HG02588 (cell line): Measurements from ENCODE around the gene CALM3.

Source experiments
- ATAC-seq: cut with Tn5 transposase; IDR thresholded peaks from one replicate; pipeline ENCODE4 v1.9.1; 2021; ENCODE audit warnings: mild to moderate bottlenecking, moderate library complexity; ENCODE audit not compliant: unreplicated experiment

Gene CALM3

DNA sequence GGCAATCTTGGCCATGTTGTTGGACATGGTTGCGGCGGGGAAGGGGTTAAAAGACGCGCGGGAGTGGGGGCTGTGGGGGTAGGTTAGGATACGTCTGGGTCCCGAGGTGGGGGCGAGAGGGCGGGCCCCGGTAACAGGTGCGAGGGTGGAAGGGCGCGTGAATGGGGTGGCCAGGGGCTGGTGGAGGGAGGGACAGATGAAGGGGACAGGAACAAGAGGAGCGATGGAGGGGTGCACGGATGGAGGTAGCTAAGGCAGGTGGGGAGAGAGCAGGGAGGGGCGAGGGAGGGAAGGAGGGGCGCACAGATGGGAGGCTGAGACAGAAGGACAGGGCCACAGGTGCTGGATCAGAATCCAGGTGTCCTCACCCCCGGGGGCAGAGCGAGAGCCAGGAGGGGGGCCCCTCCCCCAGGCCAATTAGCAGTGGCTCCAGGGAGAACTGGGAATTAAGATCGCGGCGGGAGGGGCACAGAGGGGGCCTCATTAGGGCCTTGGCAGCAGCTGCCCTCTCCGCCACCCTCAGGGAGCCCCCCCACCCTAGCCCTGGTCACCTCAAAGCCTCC is 33.6 kb downstream of the CALM3 start:
- ATAC-seq: no peak

DNA sequence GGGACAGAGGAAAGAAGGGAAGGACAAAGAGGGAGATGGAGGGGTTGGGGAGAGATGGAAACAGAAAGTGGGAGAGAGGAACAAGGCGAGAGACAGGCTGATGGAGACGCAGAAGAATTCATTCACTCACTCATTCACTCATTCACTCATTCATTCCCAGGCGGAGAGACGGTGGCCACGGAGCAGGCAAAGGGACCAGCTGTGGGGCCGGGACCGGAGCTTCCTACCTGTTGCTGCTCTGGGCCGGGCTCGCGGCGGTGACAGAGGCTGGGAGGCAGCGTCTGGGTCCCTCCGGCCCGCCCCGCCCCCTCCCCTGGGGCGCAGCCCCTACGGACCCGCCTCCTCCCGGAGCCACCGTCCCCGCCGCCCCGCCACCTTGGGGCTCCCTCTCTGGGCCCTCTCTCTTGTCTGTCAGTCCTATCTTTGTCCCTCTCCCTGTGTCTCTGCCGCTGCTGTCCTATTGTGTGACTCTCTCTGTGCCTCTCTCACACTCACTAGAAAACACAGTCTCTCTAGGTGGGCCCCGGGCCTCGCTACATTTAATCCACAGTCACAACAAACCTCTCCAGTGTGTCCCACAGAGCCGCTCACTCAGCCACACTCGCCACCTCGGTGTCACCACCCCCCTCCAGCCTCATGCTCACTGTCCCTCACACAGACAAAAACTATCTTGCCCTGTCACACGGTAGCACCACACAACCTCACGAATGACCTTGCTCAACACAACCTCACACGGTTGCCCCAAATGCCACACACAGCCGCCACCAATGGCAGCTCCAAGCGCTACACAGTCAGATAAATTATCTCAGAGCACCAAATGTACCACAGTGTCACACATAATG is 35.0 kb downstream of the CALM3 start, which contains the start of gene GNG8:
GNG8 (minus strand) TSS at position 283 of the 842 bp plus-strand sequence. CDS start 1,520 bp downstream, outside the sequence.
- no peak for ATAC-seq

DNA sequence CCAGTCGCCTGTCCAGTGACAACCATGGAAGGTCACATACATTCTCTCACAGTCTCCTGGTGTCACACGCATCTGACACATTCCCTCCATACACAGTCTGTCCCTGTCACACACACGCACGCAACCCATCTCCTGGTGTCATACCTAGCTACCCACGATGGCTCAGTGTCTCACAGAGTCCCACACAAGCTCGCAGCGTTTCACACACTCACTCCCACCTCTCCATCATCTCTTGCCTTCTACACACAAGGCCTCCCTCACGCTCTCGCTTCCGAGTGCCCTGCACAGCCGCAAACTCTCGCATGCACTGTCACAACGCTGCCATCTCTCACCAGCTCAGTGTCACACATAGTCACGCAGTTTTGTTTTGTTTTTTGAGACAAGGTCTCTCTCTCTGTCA is 36.1 kb downstream of the CALM3 start:
- ATAC-seq: no peak

DNA sequence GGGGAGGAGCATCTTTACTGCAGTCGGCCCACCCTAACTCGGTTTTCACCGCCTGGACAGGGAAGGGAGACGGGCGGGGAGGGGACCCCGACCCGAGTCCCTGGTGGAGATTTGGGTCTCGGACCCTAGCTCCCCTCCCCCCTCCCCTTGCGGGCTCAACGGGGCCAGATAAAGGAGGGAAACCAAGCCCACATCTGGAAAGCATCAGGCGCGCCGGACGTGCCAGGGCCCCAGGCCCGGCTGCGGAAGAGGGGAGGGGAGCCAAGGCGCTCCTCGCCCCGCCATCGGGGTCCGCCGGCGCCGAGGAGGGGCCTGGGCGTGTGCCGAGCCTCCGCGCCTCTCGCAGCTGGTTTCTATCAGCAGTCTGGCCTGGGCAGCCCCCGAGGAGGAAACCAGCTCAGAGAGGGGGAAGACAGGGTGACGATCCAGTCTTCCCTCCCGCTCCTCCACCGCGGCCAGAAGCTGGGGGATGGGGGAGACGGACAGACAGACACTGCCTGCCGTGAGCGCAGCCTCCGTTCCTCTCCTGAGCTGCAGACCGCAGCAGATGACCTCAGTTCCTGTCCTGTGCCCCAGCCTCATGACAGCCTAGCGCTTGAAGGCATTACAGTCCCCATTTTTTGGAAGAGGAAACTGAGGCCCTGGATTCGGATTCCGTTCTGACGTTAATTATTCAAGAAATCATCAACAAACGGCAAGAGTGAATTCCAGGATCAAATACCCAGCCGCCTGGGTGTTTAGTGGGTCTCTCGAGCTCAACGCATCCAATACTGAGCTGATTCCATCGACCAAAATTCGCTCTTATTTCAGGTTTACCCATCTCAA is 38.4 kb downstream of the CALM3 start:
- no peak for ATAC-seq

DNA sequence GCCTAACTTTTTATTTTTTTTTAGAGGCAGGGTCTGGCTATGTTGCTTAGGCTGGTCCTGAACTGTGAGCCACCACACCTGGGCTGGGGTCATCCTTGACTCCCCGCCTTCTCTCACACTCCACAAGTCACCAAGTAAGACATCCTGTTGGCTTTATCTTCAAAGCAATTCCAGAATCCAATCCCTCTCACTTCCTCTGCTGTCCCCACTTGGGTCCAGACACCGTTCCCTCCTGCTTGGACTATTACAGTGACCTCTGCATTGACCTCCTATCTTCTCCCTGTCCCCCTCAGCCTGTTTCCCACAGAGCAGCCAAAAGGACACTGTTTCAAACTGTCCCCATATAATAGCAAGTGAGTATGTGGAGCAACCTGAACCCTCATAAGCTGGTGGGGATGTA is 39.5 kb downstream of the CALM3 start:
- ATAC-seq: no peak

DNA sequence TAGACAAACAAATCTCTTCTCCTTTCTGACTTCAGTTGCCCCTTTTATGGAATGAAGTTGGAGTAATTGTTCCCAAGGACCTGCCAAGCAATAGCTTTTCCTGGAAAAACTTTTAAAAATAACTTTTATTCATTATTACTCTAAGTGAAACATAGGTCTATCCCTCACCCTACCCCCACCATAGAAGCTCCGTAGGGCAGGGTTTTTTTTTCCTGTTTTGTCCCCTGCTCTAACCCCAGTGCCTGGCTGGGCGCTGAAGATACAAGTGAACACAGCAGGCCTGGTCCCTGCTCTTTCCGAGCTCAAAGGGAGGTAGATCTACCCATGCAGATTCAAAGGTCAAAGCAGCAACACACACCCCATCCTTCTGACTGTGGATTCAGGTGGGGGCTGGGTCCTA is 43.6 kb downstream of the CALM3 start:
- ATAC-seq: no peak

DNA sequence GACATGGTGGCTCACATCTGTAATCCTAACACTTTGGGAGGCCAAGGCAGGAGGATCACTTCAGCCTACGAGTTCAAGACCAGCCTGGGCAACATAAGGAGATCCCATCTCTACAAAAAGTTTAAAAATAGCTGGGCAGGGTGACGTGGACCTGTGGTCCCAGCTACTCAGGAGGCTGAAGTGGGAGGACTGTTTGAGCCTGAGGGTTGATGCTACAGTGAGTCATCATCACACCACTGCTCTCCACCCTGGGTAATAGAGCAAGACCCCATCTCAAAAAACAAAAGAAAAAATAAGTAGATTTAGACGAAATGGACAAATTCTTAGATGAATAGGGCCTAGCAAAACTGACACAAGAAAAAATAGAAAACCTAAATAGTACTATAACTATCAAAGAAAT is 45.3 kb downstream of the CALM3 start:
- ATAC-seq: no peak

DNA sequence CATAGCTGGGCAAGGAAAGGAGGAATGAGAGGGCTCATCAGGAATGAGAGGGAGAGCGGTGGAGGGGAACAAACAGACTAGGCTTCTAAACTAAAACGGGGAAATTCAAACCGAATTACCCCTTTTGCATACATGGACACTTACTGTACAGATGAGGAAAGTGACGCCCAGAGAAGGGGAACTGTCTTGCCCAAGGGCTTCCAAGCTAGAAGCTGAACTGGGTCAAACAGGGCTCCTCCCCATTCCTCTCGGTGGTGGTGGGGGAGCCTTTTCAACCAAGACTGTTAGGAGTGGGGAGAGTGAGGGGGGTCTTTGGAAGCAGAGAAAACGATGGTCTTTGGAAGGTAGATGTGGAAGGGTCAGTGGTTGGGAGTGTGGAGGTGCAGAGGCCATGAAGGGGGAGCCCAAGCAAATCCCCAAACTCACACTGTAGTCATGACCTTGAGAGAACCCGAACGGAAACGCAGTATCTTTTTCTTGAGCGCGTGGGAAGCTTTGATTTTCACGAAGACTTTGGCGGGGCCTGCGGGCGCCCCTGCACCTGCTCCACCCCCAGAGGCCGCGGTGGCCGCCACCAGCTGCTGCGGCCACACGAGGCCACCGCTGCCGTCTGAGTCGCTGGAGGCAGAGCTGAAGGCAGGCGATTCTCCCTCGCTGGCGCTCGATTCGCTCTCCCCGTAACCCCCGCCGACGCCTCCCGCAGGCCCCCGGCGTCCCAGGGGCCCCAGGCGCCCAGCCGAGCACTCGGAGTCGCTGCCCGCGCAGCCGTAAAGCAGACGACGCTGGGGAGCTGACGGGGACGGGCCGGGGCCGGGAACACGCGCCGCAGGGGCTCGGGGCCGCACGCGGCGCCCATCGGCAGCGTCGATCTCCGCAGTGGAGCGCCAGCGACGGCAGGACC is 47.2 kb downstream of the CALM3 start:
- no peak for ATAC-seq

DNA sequence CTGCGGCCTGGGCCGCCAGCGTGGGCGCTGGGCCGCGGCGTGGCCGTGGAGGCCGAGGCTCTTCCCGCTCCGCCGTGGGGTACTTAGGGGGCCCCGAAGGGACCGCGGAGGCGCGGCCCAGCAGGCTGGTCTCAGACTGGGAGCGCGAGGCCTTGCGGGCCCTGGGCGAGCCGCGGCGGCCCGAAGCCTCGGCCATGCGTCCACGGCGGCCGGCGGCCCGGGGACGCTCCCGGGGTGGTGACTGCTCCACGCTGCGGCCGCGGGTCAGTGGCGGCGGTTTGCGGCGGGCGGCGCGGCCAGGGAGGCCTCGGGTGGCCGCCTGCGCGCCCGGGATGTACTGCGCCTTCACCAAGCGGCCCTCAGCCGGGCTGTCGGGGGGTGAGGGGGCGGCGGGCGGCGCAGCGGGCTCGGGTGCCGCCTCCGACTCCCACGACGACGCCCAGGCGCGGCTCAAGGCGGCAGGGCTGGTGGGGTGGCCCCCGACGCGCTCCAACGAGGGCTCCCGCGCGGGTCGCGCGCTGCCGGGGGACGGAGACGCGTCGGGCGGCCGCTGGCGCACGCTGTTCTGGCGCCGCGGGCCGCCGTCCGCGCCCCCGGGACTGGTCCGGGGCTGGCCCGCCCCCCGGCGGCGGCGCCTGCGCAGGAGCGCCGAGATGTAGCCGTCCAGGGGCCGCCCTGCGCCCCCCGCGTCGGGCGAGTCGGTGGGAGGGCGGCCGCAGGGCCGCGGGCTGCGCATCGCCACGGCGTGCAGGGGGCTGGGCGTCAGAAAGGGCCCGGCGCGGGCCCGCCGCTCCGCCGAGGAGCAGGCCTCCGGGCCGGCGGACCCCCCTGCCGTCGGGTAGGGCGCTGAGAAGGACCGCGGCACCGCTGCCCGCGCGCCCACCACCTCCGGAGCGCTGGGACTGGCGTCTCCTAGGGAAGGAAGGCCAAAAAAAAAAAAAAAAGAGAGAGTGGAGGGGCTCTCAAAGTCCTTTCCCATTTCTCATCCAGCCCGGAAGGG is 48.1 kb downstream of the CALM3 start:
- no peak for ATAC-seq

DNA sequence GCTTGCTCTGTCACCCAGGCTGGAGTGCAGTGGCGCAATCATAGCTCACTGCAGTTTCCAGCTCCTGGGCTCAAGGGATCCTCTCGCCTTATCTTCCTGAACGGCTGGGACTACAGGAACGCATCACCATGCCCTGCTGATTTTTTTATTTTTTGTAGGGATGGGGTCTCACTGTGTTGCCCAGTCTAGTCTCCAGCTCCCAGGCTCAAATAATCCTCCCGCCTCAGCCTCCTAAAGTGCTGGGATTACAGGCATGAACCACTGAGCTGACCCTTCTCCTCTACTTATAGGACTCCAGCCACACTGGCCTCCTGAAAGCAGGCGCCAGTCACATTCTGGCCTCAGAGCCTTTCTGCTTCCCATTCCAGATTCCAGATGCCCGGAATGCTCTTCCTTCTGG is 49.3 kb downstream of the CALM3 start:
- ATAC-seq: no peak

DNA sequence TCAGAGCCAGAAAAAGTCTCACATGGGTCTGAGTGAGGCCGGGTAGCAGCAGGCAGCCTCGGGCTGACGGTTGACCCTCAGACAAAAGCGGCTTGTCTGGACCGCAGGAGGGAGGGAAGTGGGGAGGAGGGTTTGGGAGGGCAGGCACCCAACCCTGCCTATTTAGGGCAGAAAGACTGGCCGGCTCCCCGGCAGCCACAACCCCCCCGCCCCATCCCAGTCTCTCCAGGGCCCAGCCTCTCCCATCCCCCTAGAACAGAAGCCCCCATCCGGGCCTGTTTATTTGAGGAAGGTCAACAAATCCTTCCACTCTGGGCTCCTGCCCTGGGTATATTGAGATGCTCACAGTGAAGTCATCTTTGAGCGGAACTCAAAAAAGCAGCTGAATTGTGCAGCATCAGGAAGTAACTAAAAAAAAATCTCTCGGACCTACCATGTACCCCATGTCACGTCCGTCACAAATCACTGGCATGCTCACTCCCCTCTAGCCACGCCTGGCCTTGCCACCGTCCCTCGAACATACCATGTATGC is 53.6 kb downstream of the CALM3 start:
- no peak for ATAC-seq

DNA sequence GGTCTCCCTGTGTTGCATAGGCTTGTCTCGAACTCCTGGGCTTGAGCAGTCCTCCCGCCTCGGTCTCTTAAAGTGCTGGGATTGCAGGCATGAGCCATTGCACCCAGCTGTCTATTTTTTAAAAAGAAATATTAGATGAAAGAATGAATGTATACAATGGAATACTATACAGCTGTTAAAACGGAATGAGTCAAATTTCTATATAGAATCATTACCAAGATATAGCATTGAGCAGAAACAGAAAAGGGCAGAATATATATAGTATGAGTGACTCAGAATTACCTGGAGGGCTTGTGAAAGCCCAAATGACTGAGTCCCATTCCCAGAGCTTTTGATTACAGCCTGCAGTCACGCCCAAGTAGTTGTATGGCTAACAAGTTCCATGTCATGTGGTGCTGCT is 55.4 kb downstream of the CALM3 start:
- ATAC-seq: no peak

DNA sequence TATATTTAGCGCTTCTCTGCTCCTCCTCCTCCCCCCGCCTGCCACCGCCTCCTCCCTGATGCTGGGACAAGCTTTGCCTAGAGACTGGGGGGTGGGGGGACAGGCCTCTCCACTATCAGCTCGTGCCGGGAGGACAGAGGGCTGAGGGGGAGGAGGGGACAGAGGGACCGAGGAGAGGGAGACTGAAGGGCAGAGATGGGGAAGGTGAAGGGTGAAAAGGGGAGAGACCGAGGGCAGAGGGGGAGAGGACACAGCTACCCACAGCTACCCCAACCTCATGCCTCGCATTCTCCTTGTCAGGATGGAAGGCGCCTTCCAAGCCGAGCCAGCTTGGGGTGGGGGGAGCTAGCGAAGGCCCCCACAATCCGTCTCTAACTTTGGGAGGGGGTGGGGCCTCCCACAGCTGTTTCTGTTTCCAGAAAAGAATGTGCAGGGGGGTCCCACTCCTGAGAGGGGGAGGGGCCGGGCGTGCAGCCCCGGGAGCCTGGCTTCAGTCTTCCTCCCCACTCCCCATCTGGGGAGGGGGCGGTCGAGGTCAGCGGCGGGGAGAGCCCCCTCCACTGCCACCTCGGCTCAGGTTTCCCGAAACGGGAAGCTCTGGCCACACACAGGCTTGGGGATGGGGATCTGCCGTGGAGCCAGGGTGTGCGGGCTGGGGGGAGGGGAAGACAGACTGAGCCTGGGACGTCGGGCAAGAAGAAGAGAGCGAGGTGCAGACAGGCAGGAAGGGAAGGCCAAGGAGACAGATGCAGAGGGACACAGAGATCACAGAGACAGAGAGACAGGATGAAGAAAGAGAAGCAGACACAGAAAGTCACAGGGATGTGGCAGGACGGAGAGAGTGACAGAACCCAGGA is 58.2 kb downstream of the CALM3 start:
- no peak for ATAC-seq

DNA sequence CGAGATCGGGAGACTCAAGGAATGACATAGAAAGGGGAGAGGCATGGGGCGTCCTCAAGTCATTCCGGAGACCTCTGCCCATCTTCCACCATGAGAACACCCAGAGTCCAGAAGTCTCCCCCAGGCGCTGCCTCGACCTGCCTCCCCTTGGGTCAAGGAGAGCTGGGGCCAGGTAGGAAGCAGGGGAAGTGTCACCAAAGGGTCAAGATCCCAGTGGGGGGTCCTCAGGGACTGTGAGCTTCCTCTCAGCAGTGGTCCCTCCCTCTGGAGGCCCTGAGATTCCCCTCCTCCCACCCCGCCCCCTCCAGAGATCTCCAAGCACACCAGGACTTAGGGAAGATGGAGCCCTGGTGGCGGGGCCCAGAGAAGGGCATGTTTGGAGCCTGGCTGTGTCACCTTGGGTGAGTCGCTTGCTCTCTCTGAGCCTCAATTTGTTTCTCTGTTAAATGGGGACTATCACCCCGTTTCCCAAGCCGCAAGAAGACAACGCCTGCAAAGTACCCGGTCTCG is 58.9 kb downstream of the CALM3 start:
- no peak for ATAC-seq
